Limb (tissue), 2 donors: Measurements from ENCODE around the gene SORCS2.

Experiments
- DNase-seq, 2 donors: peaks; one replicate each; pipeline ENCODE4 v3.0.0-alpha.2; 2016; ENCODE audit errors: extremely low spot score in 2 of 2

Gene SORCS2

DNA sequence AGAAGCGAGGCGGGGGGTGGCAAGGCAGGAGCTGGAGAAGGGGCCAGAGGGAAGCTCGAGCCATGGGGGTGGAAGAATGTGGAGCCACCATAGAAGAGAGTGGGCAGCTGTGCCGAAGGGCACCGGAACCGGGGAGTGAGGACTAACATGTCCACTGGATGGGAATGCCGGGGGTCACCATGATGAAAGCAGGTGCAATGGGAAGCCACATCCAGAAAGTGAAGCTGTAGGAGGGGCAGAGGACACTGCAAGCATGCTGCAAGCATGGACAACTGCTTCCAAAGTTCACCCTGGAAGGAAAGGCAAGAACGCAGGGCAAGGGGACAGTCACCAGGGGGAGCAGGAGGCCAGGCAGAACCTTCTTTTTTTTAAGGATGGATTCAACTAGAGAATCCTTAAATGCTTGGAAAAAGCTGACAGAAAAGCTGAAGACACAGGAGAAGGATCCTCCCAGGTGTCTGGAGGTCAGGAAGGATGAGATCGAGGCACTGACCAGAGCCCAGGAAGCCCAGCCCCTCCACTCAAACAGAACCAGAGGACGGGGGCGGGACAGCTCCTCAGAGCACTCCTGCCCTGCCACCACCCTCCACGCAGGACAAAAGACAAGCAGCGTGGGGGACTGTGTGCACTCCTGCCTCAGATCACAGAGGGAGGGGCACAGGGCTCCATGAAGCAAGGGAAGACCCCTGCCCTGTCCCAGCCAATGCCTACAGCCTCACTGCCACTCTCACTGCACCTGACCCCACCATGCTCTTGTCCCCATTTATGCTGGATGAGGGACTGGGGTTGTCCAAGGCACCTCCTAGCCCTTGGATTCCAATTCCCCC lies 578.1 kb downstream of the SORCS2 start:
- DNase-seq = peak; percentile 34 to 38

DNA sequence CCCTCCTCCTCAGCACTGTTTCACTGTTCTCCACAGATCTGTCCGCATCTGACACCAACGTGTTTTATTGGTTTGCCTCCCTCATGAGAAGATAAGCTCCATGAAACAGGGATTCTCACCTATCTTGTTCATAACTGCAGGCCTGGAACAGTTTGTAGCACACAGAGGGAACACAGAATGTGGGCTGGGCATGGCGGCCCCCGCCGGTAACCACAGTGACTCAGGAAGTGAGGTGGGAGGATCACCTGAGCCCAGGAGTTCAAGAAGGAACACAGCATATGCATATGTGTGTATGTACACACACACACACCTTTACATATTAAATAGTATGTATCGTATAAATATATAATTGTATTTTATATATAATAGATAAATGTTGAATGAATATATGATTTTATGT lies 578.7 kb downstream of the SORCS2 start:
- DNase-seq = no peak

DNA sequence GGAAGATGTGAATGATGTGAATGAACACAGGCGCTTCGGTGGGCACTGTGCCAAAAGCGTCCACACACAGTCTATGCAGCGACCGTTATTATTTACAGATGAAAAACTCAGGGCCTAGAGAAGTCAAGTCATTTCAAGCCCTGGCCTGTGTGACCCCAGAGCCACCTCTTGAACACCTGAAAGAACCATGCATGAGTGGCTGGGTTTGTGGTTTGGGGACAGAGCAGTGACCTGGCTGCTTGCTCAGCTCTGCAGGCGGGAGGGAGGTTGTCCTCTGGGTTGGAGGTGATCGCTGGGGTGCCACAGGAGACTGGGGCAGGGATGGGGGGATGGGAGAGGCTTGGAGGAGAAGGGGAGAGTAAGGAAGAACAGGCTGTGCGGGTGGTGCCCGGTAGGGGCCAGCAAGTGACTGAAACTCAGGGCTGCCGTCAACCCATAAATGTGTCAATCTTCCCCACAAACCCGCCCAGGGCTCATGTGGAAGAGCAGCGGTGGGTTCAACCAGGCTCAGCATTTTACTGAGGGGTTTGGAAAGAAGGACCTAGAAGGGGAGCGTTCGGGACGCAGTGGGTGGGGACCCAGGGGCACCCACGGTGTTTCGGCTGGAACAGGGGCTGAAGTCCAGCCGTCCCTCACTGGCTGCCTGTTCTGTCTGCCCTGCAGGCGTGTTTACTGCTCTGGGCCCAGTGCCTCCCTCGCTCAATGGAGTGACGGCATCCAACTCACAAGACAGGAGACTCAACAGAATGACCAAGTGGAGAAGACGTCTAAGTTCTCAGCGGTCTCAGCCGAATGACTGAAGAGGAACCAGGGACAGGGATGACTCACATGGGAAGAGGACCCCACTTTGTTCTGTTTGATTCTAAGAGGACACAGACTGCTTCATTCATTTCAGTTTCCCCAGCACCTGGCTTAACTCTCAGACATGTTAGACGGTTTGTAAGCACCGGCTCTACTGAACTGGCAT lies 579.5 kb downstream of the SORCS2 start:
- peak in 1 of 2 donors; percentile 32 for DNase-seq

DNA sequence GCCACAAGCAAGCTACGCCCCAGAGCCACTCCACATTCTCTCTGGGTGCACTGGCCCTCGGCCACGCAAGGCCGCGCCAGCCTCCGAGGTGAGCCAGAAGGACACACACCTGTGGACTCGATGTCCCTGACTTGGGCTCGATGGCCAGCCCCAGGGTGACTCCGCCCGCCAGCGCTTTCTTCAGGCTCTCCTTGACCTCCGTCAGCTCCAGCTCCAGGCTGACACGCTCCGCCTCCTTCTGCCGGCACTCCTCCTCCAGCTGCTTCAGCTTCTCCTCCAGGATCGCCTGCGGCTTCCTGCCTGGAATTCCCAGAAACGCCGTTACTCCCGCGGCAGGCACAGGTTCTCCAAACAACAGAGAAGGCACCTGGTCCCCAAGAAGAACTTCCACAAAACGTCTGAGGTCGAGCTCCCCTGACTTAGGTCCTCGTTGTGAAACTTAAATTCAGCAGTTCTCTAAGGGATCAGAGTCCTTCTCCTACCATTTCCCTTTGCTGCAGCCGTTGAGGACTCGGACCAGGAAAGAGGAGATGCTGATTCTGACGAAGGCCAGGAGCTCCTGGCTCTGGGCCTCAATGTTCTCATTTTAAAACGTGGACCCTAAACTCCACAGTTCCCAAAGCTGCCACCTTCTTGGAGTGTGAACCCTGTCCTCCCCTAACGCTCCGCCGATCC lies 580.5 kb downstream of the SORCS2 start:
- peak; percentile 34 to 51 for DNase-seq

DNA sequence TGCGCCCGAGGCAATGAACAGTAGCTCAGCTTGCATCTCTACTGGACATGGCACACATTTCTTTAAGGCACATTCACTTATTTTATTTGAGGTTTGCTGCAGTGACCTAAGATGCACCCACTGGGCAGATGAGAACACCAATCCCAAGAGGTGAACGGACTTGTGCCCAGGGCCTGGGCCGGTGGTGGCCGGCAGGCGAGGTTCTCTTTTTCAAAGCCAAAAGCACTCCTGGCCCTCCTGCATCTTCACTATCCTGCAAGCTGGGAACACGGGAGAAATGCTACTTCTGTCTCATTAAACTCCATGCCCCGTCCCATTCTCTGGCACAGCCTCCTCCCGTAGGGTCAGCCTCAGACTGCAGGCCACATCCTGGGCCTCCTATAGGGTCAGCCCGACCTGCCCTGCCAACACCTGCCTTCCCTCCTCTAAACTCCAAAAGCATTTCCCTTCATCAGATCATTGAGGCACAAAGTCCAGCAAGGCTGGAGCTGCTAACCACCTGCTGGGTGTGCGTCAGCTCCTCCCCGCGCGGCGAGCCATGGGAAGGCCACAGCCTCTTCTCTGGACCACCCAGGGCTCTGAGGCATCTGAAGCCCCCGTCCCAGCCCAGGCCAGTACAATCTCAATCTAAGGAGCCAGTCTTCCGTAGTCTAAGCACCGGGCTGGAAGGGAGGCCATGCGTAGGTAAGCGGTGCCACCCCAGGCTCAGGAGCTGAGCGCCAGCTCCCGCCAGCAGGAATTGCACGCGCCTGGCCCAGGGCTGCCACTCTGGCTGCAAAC lies 581.3 kb downstream of the SORCS2 start:
- peak in 1 of 2 donors; percentile 18 for DNase-seq

DNA sequence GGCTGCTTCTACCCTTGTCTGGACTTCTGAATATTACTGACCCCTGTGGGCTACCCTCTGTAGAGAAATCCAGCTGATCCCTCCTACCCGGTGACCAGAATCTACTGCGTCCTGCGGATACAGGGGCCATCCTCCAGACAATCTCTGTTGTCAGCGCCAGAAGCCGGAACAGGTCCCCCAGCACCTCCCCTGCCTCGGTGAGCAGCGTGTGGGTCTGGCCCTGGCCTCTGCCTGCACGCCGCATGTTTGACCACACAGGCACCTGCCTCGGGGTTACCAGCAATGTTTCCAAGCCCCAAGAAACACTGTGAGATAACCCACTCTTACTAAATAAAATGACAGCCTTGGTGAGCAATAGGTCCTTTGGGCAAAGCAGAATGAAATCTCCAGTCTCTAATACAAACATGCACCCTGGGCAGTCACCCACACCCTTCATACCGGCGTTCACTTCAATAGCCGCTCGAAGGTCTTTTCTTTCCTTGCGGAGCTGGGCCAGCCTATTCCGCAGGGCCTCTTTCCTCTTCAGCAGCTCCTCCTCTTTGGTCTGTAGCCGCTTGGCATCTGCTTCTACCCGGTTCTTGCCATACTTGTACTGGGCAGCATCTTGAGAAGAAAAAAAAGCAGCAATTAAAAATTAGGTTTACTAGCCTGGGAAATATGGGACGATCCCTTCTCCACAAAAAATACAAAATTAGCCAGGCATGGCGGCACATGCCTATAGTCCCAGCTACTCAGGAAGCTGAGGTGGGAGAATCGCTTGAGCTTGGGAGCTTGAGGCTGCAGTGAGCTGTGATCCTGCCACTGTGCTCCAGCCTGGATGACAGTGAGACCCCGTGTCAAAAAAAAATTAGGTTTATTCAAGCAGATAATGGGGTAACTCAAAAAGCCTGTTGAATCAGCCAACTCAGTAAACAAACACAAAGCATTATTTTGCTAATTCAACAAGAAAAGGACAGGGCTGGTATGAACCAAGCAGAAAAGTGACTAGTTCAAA lies 582.3 kb downstream of the SORCS2 start:
- no peak for DNase-seq

DNA sequence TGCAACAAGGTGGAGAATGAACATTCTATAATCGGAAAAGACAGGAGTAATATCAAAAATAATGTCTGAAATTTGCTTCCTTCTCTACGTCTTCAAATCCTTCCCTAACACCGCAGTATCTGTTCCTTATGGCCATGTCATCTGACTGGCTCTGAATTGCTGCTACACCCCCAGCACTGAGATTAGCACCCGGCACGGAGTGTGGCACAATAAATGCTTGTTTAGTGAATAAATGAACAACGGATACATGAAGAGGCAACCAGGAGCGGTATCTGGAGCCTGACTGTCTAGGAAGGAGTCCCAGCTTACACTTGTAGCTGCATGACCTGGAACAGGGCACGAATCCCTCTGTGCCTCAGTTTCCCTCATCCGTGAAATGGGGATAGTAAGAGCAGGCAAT lies 583.1 kb downstream of the SORCS2 start:
- DNase-seq = no peak

DNA sequence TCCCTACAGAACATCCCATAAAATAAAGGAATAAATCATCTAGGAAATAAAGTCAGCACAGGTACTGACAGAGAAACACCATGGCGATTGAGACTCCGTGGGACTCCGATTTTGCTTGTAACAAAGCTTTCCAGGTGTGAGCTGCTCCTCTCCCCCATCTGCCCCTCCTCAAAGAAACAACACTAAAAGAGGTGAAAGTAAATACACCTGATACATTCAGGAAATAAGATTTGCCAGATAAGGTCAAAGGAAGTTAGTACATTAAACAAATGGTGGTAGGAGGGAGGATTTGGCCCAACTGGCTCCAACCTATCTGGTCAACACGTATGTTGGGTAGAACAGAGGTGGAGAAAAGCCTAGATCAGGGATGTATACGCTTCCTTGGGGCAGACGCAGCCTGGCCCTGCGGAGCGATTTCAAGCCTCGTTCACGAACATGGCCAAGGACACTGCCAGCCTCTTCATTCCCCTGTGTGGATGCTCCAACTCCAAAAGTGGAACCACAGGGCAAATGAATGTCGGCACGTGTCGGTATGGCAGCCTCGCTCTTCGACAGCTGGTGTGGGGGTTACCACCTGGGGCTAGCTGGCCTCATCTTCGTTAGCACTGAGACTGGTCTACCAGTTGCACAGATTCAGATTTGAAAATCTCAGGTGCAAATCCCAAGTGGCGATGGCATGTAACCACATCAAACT lies 584.8 kb downstream of the SORCS2 start:
- DNase-seq = no peak

DNA sequence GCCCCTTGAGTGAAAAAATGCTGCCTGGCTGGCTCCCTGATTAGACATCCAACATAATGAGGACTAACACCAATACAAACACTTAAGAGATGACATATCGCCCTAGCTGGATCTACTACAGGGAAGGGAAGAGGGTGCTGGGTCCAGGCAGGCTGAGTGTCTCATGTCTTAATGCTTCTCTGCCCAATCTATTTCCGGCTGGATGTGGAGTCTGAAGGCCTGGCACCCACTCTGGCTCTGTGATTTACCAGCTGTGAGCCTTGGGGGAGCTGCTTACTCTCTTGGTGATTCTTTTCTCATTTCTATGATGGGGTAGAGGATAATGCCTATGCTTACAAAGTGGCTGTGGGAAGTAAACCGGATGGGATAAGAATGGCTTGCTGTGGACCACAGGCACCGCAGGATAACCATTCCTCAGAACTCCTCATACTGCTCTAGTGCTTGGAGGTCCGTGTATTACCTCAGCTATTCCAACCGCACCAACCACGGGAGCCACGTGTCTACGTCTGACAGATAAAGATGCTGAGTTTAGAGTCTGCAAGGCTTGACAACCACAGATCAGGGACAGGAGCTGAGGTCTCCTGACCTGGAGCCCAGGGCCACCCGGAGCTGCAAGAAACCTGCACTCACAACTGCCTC lies 585.7 kb downstream of the SORCS2 start:
- DNase-seq = no peak

DNA sequence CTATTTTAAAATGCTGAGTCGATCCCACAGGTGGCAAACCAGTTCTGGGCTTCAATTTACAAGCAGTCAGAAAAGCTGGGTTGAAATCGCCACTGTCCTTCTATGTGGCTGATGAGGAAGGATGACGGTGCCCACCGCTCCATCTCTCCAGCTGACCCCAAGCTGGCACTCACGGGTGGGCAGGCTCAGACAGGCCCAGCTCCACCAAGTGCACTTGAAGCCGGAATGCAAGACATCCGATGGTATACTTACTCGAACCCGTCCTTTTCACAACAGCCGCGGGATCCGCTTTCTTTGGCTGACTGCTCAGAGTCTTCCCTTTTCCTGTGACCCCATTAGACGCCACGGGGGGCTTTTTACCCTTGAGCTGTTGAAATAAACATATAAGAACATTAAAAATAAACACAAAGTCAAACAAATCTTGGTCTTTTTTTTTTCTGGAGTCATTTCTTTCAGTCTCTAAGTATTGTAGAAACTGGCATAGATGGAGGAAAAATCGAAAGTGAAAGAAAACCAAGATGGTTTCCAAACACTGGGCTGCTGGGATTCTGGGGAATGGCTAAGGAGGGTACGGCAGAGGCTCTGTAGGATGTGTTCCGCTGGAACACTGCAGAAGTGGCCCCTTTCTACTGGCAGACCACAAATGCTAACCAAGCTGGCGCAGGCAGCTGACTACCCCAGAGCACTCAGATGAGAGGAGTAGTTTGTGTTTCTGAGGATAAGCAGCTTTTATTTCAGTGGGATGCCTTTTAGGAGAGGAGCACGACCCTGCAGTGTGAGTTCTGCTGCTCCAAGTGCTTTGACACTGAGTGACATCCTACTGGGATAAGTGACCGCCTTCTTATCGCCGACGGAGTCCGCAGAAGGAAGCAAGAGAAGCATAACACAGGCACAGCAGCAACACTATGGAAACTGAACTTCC lies 586.4 kb downstream of the SORCS2 start:
- DNase-seq = no peak

DNA sequence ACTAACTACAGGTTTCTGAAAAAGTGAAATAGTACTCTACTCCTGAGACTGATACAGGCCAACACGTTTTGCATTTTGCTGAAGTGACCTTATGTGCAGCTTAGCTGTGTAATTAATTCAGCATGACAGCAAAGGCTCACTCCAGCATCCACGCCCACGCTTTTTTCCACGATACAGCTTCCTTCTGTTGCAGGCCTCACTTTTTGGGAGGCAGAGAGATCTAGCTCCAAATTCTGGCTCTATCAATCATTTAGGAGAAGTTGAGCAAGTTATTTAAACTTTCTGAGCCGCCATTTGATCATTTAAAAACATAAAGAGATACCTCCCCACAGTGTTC lies 587.1 kb downstream of the SORCS2 start:
- peak in 1 of 2 donors; percentile 54 for DNase-seq

DNA sequence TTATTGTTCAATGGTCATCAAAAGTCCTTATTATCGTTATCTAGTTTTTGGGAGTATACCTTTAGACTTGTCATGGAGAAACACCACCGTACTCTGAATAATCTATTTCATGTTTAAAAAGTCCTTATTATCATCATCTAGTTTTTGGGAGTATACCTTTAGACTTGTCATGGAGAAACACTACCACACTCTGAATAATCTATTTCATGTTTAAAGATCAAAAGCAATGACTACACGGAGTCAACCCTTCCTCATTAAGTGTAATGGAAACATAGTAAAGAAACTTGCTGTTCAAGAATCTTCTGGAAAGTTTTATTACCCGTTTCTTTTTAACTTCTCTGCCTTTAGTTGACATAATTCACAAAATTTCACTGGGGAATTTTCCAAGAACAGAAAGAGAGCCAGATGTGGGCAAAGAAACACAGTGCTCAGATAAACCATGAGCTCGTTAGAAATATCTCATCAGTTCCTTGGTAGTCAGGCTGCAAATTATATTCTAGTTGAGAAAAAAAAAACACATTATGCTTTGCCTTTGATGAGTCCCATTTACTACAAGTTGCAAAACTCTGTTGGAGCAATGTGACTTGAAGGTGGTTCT lies 588.5 kb downstream of the SORCS2 start:
- DNase-seq = no peak

DNA sequence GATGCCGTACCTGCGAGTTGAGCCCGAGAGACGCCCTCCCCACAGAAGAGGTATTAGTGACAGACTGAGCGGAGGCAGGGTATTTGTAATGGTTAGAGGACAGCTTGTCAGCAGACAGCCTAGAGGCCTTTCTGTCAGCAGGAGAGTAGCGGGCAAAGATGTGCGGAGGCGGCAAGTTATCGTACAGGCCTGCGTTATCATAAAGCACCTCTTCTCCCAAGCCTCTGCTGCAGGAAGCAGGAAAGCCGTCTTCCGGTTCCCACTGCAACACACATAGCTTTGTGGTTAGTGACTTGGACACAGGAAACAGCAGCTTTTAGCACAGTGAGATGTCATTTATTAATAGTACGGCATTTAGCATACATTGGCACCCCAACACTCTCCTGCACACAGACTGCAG lies 589.0 kb downstream of the SORCS2 start:
- DNase-seq = no peak

DNA sequence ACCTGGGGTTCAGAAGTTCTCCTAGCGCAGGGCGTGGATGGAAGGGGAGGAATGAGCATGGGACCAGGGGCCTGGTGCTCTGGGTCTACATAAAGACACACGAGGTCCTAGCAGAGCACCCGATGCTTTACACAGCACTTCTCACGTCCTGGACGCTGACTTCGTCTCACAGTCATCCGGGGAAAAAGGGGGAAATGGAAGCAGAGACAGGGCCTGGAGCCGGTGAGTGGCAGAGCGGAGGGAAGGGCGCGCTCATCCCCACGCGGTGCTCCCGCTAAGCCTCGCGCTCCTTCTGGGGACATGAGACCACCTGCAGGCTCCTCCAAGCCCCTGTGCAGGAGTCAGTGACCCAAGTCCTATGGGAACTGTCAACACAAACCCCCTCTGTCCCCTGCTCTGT lies 589.7 kb downstream of the SORCS2 start:
- DNase-seq = no peak

DNA sequence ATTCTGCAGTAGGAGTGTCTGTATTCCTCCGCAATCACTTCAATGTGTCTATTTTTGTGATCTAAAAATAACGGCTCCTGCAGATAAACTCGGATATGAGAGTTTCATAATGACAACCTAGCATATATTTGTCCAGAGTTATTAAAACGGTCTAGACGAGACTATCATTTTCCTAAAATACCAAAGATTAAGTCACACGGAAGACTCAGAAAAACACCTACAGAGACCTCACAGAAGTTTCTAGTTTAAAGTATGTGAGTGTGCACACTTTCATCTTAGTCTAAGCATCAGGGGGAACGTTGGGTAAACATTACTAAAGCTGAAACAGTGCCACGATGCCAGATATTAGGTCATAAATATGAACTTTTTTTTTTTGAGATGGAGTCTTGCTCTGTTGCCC lies 590.4 kb downstream of the SORCS2 start:
- no peak for DNase-seq

DNA sequence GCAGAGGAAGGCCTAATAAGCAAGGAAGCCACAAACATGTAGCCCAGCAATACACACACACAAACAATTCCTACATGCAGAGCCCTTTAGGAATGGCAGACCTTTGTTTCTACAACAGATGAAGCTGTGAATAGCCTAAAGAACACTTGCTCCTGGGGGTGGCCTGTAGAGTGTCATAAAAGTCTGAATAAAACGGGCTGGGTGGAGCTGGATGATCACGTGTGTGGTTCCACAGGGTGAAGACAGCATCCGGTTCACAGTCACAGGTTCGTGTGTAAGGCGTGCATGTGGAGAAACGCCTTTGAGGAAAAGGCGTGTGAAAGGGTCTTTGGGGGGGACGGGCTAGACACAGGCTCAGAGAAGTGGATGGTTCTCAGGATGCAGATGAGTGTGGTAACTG lies 591.2 kb downstream of the SORCS2 start:
- no peak for DNase-seq

DNA sequence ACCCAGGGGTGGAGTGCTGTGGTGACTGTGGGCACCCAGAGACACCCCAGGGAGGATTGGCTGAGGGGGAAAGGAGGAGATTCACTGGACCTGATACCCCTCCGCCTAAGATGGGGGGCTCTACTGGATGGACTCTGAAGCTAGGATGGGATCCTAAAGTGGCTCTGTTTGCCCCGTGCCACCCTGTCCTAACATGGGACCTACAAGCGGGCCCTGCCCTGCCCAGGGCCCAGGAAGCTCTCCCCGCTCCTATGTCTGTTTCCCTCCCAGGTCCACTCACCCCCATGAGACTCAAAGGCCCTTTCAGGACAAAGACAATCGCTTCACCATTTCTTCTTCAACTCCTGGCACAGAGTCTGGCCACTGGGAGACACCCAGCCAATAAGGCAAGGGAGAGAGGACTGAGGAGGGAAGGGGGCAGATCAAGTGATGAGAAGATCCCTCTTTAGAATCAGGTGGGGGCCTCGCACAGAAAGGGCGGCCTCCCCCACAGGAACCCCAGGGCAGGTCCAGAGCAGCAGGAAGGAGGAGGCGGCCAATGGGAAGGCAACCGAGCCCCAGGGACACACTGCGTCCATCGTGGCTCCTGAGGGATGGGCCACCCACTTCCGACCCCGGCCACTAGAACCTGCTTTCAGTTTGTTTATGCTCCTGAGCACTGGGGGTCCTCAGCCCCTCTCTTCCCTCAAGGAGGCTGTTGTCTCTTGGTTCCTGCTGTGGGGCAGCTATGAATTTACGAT lies 592.0 kb downstream of the SORCS2 start:
- DNase-seq = no peak
